OCI-LY7 (cell line): ENCODE data around the gene ARHGEF39. TPM values are rescaled to one million over a fixed set of nuclear protein-coding genes. Genes with fewer than 3 reads are reported as not detected.
A peak's percentile ranks its signal among the peaks of the same experiment; 100 is the strongest.

Experiments
- BruUV-seq: library from RNA; stranded (reverse); fragments of 400-500 nt; replicated peaks from 2 replicates; lab custom pipeline; 2021; lab: Mats Ljungman, UMichigan
- CTCF ChIA-PET: fragments of 300-600 bp; sonication (Branson Sonifier 250); formaldehyde crosslinking; loops from one replicate; lab custom pipeline; 2022; ENCODE audit warnings: antibody characterized with exemption; ENCODE audit not compliant: unreplicated experiment; lab: Charles Lee
- POLR2A ChIA-PET: fragments of 300-600 bp; sonication (Branson Sonifier 250); formaldehyde crosslinking; loops from one replicate; lab custom pipeline; 2022; ENCODE audit warnings: antibody characterized with exemption; lab: Charles Lee
- DNase-seq: peaks from one replicate; pipeline ENCODE4 v3.0.0-alpha.2; 2015; ENCODE audit warnings: low spot score
- H2AFZ ChIP-seq: fragments of 200-600 bp; sonication (generic), shearing (Covaris generic); 2 replicates; pipeline ENCODE4 v1.6.1; 2014; ENCODE audit warnings: mild to moderate bottlenecking, antibody characterized with exemption, low read length, moderate library complexity
- H3K27ac ChIP-seq: fragments of 200-600 bp; sonication (generic); 2 replicates; pipeline ENCODE4 v1.5.1; 2014; ENCODE audit warnings: mixed run types, low read depth, mild to moderate bottlenecking, moderate library complexity, low read length, inconsistent platforms; ENCODE audit not compliant: poor library complexity, severe bottlenecking
- H3K36me3 ChIP-seq: fragments of 200-600 bp; sonication (generic); 2 replicates; pipeline ENCODE4 v1.6.1; 2014; ENCODE audit warnings: mild to moderate bottlenecking, antibody characterized with exemption, low read length, moderate library complexity, mixed read lengths; ENCODE audit not compliant: insufficient read depth
- H3K4me1 ChIP-seq: fragments of 200-600 bp; sonication (generic); 2 replicates; pipeline ENCODE4 v1.5.1; 2014; ENCODE audit warnings: mild to moderate bottlenecking, low read length; ENCODE audit not compliant: insufficient read depth, poor library complexity, severe bottlenecking
- H3K4me2 ChIP-seq: fragments of 200-600 bp; sonication (generic); 2 replicates; pipeline ENCODE4 v1.6.1; 2014; ENCODE audit warnings: mild to moderate bottlenecking, low read length
- H3K4me3 ChIP-seq: fragments of 200-600 bp; sonication (generic); 2 replicates; pipeline ENCODE4 v1.5.1; 2014; ENCODE audit warnings: mild to moderate bottlenecking, low read depth, low read length; ENCODE audit not compliant: poor library complexity, severe bottlenecking
- H3K79me2 ChIP-seq: fragments of 200-600 bp; sonication (generic); 2 replicates; pipeline ENCODE4 v1.6.1; 2016; ENCODE audit warnings: low read depth, mild to moderate bottlenecking, low read length, moderate library complexity, mixed read lengths; ENCODE audit not compliant: insufficient read depth
- H3K9me2 ChIP-seq: fragments of 200-600 bp; sonication (generic); 2 replicates; pipeline ENCODE4 v1.6.1; 2016; ENCODE audit warnings: mild to moderate bottlenecking, low read length, mixed read lengths; ENCODE audit not compliant: insufficient read depth
- H3K9me3 ChIP-seq: fragments of 200-600 bp; sonication (generic); 2 replicates; pipeline ENCODE4 v1.6.1; 2014; ENCODE audit warnings: mild to moderate bottlenecking, mixed run types, low read length, mixed read lengths
- H4K20me1 ChIP-seq: fragments of 200-600 bp; sonication (generic); 2 replicates; pipeline ENCODE4 v1.6.1; 2014; ENCODE audit warnings: mild to moderate bottlenecking, antibody characterized with exemption, low read length, moderate library complexity, mixed read lengths; ENCODE audit not compliant: insufficient read depth
- CTCF ChIP-seq: fragments of 200-600 bp; sonication (generic); conservative IDR thresholded peaks from 2 replicates; pipeline ENCODE4 v1.5.1; 2014; ENCODE audit warnings: mild to moderate bottlenecking, antibody characterized with exemption, low read length, moderate library complexity, mixed read lengths
- EZH2phosphoT487 ChIP-seq: fragments of 200-600 bp; sonication (generic); IDR thresholded peaks from 2 replicates; pipeline ENCODE4 v1.6.1; 2018; ENCODE audit warnings: low read depth, borderline replicate concordance, mild to moderate bottlenecking, mixed run types, antibody characterized with exemption, low read length, moderate library complexity, mixed read lengths
- intact Hi-C: fragments of 100-400 bp; cut with micrococcal nuclease; formaldehyde crosslinking; loops from one replicate; pipeline ENCODE4 v1.10.0; 2022; ENCODE audit not compliant: unreplicated experiment
- total RNA-seq, 2 experiments: library from RNA; depleted of rRNA in 1 of 2; stranded (reverse); fragments of >200 nt in 1 of 2; shearing (Covaris generic) in 1 of 2; gene quantifications; 2 replicates each; pipeline ENCODE4 v1.2.3, GENCODE V29; 2014 to 2022

ARHGEF39 gene
- total RNA-seq, 2 experiments from 2014 or later, result 30.8 to 48.1 TPM

GRCh38 chr9:35658137-35658967, 6.6 kb downstream of the ARHGEF39 start, which contains the start of gene CCDC107:
Gene CCDC107, plus strand, starts transcription at chr9:35658292. Its CDS starts 88 bp downstream, at chr9:35658380.
- TF ChIP-seq EZH2phosphoT487, result no peak
- peak; percentile 85 for TF ChIP-seq CTCF
- H3K9me2 ChIP-seq, result no peaks in the 10 kb centered on the region
- peak within 1 kb of the TSS; percentile 81 for H3K4me3 ChIP-seq
- H3K79me2 ChIP-seq, result peaks cover 19% of the 10 kb centered on the region; the same call in 1 of the 2 replicates
- H3K4me1 ChIP-seq, result peaks cover 65% of the 10 kb centered on the region
- H4K20me1 ChIP-seq, result 0 out of 2 replicates have a peak, but pooled peaks cover 5% of the 10 kb centered on the region
- ChIA-PET POLR2A (interaction anchor here (0.6 to 3.9 kb wide), 9 partner anchors 11 to 73 kb away, joined by 3 to 47 read pairs (median 6); partner anchors contain the start of genes CREB3, TESK1 and TLN1), CTCF (interaction anchor here (0.9 to 2.0 kb wide), 6 partner anchors 11 to 69 kb away, joined by 3 to 15 read pairs (median 4); partner anchors contain the start of gene TESK1)
- DNase-seq, result peak; percentile 91
- peak within 1 kb of the TSS; percentile 96 for H3K4me2 ChIP-seq
- no TSS peak for BruUV-seq
- no peaks in the 10 kb centered on the region for H3K9me3 ChIP-seq
- intact Hi-C loops, result loop anchor here (2.0 to 5.0 kb wide), 5 partner anchors 38 to 169 kb away; partner anchors contain the start of genes CD72, FAM221B, TESK1 and TMEM8B
- peak within 1 kb of the TSS; percentile 62; the same call in 1 of the 2 replicates for H2AFZ ChIP-seq
- H3K36me3 ChIP-seq, result peaks cover 34% of the 10 kb centered on the region
- peak within 1 kb of the TSS; percentile 84 for H3K27ac ChIP-seq

- peak within 1 kb of the TSS; percentile 81 for H3K4me3 ChIP-seq
- H3K27ac ChIP-seq, result peak within 1 kb of the TSS; percentile 84
- CTCF ChIA-PET, result interaction anchor here (0.9 to 2.0 kb wide), 4 partner anchors 10 to 58 kb away, joined by 3 to 15 read pairs (median 4); no protein-coding TSS in a partner anchor
- H3K9me3 ChIP-seq, result no peaks in the 10 kb centered on the region
- intact Hi-C loops, result loop anchor here (2.0 to 5.0 kb wide), 6 partner anchors 39 to 170 kb away; partner anchors contain the start of genes CD72, FAM221B, HINT2 and TESK1
- H3K36me3 ChIP-seq, result peaks cover 27% of the 10 kb centered on the region
- peak; percentile 96 for DNase-seq
- no TSS peak for BruUV-seq
- peak within 1 kb of the TSS; percentile 96 for H3K4me2 ChIP-seq
- H3K4me1 ChIP-seq, result peaks cover 64% of the 10 kb centered on the region
- TF ChIP-seq CTCF, result 0 out of 2 replicates have a peak, but pooled peaks have one; percentile 27
- no peak for TF ChIP-seq EZH2phosphoT487
- POLR2A ChIA-PET, result interaction anchor here (0.6 to 3.9 kb wide), 11 partner anchors 10 to 91 kb away, joined by 3 to 47 read pairs (median 5); partner anchors contain the start of genes CREB3, TESK1 and TLN1
- peak within 1 kb of the TSS; percentile 62; the same call in 1 of the 2 replicates for H2AFZ ChIP-seq
- H3K79me2 ChIP-seq, result peaks cover 14% of the 10 kb centered on the region; the same call in 1 of the 2 replicates
- 0 out of 2 replicates have a peak, but pooled peaks cover 5% of the 10 kb centered on the region for H4K20me1 ChIP-seq
- no peaks in the 10 kb centered on the region for H3K9me2 ChIP-seq
Measured at GRCh38 chr9:35657546-35658136, 7.4 kb downstream of the ARHGEF39 start, which contains the start of gene RMRP. Gene RMRP, minus strand, starts transcription at chr9:35658019.
